A549 treated with CpdA at 1 μM for 4 hours (cell line): ENCODE data around the gene UPK1B. TPM values are rescaled to one million over a fixed set of nuclear protein-coding genes. Genes with fewer than 3 reads are reported as not detected.

Experiments
- total RNA-seq: library from RNA; stranded (reverse); fragments of 200-300 nt; extraction: Qiagen RNA extraction; gene quantifications from 5 replicates; pipeline ENCODE4 v1.2.3, GENCODE V29; 2022; ENCODE audit warnings: low read depth

UPK1B gene
- 10.7 to 13.6 TPM (median 12.5 TPM) in 5 replicates for total RNA-seq

DNA sequence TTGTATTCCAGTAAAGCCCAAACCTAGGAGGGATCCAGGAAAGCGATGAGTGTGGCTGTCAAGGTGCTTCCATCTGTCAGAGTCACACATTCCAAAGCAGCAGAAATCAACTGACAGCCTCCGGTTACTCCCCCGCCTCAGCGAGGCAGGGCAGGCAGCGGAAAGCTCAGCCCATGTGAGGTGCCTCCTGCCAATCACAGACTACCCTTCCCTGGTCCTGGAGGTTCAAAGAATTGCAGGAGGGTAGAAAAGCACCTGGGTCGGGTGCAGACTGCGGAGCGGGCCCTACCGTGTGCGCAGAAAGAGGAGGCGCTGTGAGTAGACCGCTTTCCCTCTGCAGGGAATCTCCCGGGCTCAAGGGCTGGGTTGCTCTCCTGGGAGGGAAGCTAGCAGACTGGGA is at the start of gene UPK1B:
Gene UPK1B, plus strand, starts transcription at position 274 of the 400 bp plus-strand sequence. CDS start 13,144 bp downstream, outside the sequence.

DNA sequence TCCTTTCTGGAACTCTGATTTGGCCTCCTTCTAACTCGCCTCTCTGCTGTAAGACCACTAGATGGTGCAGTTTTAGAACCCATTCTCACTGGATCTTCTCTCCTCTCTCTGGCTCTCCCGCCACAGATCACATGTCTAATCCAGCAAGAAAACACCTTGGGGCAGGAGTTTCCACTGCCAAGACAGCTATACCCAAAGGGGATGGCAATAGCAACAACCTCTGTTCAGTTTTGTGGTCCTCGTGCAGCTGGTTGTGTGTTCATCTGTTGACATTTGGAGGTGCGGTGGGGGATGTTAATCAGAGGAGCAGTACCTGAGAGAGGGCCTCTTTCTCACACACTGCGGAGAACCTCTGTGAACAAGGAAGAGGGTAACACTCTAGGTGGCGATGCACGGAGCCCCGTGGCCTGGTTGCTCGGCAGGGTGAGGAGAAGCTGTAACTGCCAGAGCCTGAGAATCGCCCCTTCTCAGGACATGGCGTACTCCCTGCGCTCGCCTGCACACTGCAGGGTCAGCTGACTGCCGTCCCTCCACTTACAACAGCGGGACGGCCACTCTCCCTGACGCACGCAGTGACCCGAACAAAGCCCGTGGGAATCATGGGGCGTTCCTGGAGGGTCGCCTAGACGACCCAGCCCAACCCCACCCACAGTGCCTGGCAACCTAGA is 27.8 kb upstream of the UPK1B start, which contains the start of gene TEX55:
Gene TEX55, plus strand, starts transcription at position 666 of the 668 bp plus-strand sequence. CDS start 25 bp downstream, outside the sequence.

DNA sequence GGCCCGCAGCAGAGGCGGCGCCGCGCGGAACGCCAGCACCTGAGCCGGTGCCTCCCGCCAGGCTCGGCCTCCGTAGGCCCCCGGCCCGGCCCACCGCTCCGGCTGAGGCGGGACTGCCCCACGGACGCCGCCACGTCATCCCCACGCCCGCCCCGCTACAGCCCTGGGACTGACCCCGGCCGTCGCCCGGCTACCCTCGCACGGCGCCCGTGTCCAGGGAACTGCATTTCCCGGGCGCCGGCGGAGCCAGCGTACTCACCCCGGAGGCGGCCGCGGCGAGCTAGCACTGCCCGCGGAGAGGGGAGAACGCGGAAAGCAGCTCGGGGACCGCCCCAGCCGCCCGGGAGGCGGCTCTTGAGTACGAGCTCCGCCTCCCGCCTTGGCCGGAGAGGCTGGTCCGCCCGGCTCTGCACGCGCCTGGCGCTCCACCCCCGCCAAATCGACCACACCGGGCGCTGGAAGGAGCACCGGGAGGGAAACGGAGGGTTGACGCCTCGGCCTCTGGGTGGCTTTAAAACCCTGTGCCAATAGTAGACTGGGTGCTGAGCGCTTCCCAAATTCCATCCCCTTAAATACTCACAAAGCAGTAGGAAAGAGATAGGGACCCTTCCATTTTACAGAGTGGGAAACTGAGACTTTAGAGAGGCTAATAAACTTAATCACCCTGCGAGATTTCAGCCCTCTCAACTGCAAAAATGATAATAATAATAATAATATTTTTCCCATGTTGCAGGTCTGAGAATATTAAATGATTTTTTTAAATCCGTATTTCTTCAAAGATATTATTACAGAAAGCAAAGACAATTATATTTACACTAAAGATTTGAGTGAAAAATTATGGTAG is 67.4 kb downstream of the UPK1B start, which contains the start of gene B4GALT4:
Gene B4GALT4, minus strand, starts transcription at position 288 of the 844 bp plus-strand sequence. CDS start 10,779 bp downstream, outside the sequence.

Other genes starting within 250 kb of the UPK1B start
- gene IGSF11, start 138.8 kb upstream of the UPK1B start, total RNA-seq, result 3.9 to 5.8 TPM (median 5.1 TPM) in 5 replicates
- gene TEX55, start 27.4 kb upstream of the UPK1B start, total RNA-seq, result 0.03 TPM in 1 of 5 replicates, not detected in the others
- 83.3 to 136 TPM (median 108 TPM) in 5 replicates for gene B4GALT4, start 67.3 kb downstream of the UPK1B start, total RNA-seq
- 0.96 to 1.6 TPM (median 1.3 TPM) in 5 replicates for gene ARHGAP31, start 120.8 kb downstream of the UPK1B start, total RNA-seq